Measurements from ENCODE around the gene SFRP4.
"Not testable (repeated sequence)": the region's sequence is repeated elsewhere in the genome, so short reads cannot be mapped to it uniquely, and the experiment has no call there.

SFRP4 gene

GRCh38 chr7:37916673-37917660 is at the start of gene SFRP4:
Gene SFRP4 (minus strand): TSS chr7:37916817. CDS start chr7:37916537, 280 bp downstream.
- no peak for DNase-seq

- DNase-seq = no peak
These were observed 47.6 kb upstream of the SFRP4 start for GRCh38 chr7:37964196-37964595.

GRCh38 chr7:37961251-37961650 is 44.6 kb upstream of the SFRP4 start:
- DNase-seq = no peak

DNA sequence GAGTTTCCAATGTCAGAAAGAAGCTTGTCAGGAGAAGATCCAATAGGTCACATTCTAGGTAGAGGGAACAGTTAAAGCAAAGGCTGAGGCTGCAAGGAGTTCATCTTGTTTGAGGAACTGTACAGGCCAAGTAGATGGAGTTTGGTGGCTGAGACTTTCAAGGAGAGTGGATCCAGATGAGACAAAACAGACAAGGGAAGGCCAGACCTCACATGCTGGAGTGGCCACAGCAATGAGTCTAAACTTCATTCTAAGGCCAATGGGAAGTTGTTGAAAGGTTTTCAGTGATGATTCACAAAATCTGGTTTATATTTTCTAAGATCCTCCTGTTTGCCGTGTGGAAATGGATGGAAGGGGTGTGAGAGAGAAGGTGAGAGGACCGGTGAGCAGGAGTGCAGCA is 43.9 kb upstream of the SFRP4 start:
- no peak for DNase-seq

DNA sequence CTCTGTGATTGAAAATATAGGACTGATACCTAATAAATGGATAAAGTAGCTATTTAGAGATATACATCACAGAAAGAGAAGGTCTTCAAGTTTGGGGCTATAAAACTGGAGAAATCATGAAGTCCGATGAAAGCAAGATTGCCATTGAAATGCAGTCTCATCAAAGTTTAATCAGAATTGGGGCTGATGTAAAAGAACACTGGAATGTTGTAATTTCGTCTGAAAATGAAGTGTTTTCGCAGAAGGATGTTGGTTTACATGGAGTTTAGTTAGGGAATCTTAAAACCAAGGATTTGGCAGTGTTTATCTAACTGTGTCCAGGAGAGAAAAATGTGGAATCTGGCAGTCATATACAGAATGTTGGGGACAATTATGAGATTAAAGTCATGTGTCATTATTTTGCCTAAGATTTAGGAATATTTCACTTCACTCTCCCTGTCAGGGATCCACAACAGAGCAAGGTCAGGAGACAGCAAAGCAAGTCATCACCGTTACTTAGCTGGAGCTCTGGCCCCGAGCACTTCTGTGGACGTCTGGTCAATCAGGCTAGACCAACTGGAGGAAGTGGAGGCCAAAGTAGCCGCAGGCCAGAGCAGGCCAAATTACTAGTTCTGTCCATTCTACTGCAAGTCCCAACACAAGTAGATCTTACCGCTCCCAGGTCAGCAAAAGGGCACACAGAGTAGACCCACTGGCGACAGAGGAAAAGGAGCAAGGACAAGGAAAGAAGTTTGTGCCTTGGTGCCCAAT is 40.8 kb upstream of the SFRP4 start:
- DNase-seq = no peak

GRCh38 chr7:37956791-37957190 is 40.2 kb upstream of the SFRP4 start:
- no peak for DNase-seq

DNA sequence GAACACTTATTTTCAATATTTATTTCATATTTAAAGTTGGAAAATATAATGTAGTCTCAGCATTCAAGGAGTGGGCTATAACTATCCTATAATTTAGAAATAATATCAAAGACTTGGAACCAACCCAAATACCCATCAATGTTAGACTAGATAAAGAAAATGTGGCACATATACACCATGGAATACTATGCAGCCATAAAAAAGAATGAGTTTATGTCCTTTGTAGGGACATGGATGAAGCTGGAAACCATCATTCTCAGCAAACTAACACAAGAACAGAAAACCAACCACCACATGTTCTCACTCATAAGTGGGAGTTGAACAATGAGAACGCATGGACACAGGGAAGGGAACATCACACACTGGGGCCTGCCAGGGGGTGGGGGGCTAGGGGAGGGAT is 37.6 kb upstream of the SFRP4 start:
- not testable (repeated sequence) for DNase-seq

DNA sequence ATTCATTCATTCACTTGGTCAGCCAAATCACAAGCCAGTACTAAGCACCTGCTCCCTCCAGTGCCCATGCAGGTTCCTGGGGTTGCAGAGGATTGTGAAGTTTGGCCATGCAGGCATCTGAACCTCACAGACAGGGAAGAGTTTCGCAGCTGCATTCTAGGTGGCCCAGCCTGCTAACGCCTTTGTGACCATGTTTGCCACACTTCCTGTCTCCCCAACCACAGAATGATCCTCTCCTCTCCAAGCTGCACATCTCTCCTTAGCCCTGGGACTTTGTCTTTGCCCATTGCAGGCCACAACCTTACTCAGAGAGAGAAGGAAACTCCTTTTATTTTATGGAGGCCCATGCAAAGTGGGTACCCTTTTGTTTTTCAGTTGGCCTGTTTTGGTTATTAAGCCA is 35.6 kb upstream of the SFRP4 start:
- no peak for DNase-seq

- no peak for DNase-seq
These were observed 31.3 kb upstream of the SFRP4 start for GRCh38 chr7:37947941-37948210.

DNA sequence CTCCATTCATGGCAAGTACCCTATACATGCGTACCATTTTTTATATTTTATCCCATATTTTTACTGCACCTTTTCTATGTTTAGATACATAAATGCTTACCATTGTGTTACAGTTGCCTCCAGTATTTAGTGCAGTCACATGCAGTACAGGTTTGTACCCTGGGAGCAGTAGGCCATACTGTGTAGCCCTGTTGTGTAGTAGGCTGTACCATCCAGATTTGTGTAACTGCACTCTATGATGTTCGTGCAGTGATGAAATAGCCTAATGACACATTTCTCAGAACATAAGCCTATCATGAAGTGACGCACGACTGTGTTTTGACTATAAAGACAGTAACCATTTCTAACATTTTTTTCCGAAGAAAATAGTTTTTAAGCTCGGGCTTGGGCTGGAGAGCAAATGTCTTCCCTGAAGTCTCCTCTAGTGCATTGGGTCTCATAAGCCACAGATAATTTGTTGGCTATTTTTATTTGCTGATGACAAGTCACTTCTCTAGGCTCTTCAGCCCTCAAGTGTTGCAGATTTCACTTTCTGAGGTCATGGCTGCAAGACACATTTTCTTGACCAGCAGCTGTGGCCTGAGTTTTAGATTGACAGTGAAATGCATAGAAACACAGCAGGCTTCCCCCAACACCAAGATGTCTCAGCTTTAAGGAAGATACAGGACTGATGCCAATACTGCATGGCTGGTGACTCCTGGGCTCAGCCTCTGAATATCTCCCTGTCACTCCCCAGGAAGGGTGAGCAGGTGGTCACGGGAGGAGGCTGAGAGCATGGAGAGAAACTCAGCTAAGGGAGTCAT is 30.7 kb upstream of the SFRP4 start:
- no peak for DNase-seq

DNA sequence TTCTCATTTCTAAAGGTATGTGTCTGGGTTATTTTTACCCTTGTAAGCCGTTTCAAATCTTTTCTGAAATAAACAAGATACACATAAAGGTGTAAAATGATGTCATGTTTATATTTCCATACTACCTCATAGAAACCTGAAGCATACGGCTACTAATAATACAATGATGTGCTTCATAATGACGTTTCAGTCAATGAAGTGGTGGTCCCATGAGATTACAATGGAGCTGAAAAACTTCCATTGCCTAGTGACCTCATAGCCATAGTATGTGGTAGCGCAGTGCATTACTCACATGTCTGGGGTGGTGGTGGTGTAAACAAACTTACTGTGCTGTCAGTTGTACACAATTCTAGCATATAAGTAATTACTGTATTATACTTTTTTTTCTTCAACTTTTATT is 28.7 kb upstream of the SFRP4 start:
- DNase-seq = no peak

DNA sequence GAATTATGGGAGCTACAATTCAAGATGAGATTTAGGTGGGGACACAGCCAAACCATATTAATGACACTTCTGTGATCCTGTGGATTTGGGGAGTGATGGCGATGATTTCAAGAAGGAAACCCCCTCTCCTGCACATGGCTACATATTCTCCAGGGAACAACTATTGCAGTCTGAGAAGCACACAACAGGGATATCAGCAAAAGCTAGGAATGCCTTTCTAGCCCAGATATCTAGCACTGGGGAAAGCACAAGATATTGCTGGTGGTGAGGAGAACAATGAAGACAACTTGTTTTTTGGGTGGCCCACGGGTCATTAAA is 28.1 kb upstream of the SFRP4 start:
- no peak for DNase-seq

DNA sequence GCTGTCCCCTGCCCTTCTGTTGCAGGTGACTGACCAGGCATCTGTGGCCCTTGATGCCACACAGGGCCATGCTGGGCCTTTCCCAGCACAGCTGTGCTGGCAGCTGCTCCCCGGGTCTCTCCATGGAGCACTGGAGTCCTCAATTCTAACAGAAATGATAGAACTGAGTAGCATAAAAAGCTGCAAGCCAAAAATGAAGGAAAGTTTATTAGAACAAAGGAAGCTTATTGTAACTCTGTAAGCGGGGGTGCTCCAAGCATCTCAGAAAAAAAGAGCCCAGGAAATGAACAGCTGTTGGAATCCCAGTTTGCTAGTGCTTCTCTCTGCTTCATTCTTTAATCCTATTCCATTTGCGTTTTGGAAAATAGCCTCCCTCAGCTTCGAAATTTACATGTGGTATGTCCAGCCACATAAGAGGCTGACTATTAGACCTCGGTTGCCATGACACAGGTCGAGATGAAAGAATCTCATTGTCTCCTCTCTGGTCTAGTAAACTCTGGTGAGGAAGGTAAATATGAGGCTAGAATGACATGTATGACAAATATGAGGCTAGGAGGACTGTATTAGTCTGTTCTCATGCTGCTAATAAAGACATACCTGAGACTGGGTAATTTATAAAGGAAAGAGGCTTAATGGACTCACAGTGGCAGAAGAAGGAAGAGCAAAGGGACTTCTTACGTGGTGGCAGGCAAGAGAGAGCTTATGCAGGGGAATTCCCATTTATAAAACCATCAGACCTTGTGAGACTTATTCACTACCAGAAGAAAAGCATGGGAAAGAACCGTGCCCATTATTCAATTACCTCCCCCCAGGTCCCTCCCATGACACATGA is 27.5 kb upstream of the SFRP4 start:
- no peak for DNase-seq

- no peak for DNase-seq
These were observed 26.5 kb upstream of the SFRP4 start for GRCh38 chr7:37942934-37943610.

- no peak for DNase-seq
These were observed 16.5 kb upstream of the SFRP4 start for GRCh38 chr7:37933018-37933566.

- no peak for DNase-seq
These were observed 15.9 kb upstream of the SFRP4 start for GRCh38 chr7:37932543-37932942.

- no peak for DNase-seq
These were observed 13.8 kb upstream of the SFRP4 start for GRCh38 chr7:37930226-37930948.

- no peak for DNase-seq
These were observed 12.3 kb upstream of the SFRP4 start for GRCh38 chr7:37928878-37929277.

- no peak for DNase-seq
These were observed 11.3 kb upstream of the SFRP4 start for GRCh38 chr7:37927773-37928444.

- no peak for DNase-seq
These were observed 9.0 kb upstream of the SFRP4 start for GRCh38 chr7:37925620-37926019.
